ENCODE results near the gene CCDC157.

GRCh38 chr22:30400159-30400558 lies 43.4 kb downstream of the CCDC157 start:
- TF ChIP-seq CTCF (IDR thresholded peaks at IDR 0.05; ENCODE audit: low read length) (no peak), EZH2 (IDR thresholded peaks at IDR 0.05; ENCODE audit: borderline replicate concordance, low read length) (no peak)
